SK-N-MC (cell line): ENCODE results near the gene NCOA3.

ENCODE experiments used
- DNase-seq: peaks from one replicate; pipeline ENCODE4 v3.0.0-alpha.2; 2011; ENCODE audit warnings: low read depth, low spot score
- H3K27ac ChIP-seq: fragments of 200-600 bp; sonication (generic); 2 replicates; pipeline ENCODE4 v1.5.1; 2016; ENCODE audit warnings: mixed run types
- H3K36me3 ChIP-seq: fragments of 200-600 bp; sonication (generic); 2 replicates; pipeline ENCODE4 v1.6.1; 2017; ENCODE audit warnings: antibody characterized with exemption, low read length, mixed read lengths; ENCODE audit not compliant: insufficient read depth
- H3K4me3 ChIP-seq: fragments of 200-600 bp; sonication (generic); 2 replicates; pipeline ENCODE4 v1.5.1; 2016
- H3K9ac ChIP-seq: fragments of 200-600 bp; sonication (generic); 2 replicates; pipeline ENCODE4 v1.8.0; 2017; ENCODE audit warnings: mixed run types, mixed read lengths; ENCODE audit not compliant: insufficient read length
- H3K9me3 ChIP-seq: fragments of 200-600 bp; sonication (generic); 2 replicates; pipeline ENCODE4 v1.6.1; 2017; ENCODE audit warnings: low read depth, mild to moderate bottlenecking, antibody characterized with exemption, low read length, moderate library complexity, mixed read lengths
- EZH2 ChIP-seq: fragments of 200-600 bp; sonication (generic); IDR thresholded peaks from one replicate; pipeline ENCODE4 v1.6.1; 2017; ENCODE audit warnings: antibody characterized with exemption
- FOXP2 ChIP-seq: optimal IDR thresholded peaks from 2 replicates; pipeline ENCODE3; 2011; ENCODE audit warnings: mild to moderate bottlenecking, moderate library complexity; ENCODE audit not compliant: insufficient read depth; ENCODE audit errors: extremely low read length, control extremely low read depth
- POLR2AphosphoS5 ChIP-seq: IDR thresholded peaks from 2 replicates; pipeline ENCODE4 v1.6.1; 2012; ENCODE audit warnings: mild to moderate bottlenecking, low read depth, low read length, borderline replicate concordance

Gene NCOA3

DNA sequence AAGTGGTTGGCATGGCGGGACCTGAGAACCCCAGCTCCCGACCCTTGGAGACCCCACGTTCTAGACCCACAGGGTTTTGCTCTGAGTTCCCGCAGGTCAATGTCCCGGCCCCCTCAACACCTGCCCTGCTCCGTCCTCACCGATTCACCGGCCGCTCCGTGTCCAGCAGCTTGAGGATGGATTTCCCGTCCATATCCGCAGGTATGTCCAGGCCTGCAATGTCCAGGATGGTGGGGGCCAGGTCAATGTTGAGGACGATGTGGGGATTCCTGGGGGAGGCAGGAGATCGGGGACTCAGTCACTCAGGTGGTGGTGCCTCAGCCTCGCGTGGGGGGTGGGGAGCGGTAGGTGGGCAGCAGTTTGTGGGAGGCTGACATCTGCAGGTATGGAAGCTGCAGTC lies 176.8 kb downstream of the NCOA3 start:
- H3K4me3 ChIP-seq = no peak overlapping the region
- no peaks in the 10 kb centered on the region for H3K9me3 ChIP-seq
- no peak overlapping the region for H3K27ac ChIP-seq
- no peak overlapping the region for H3K9ac ChIP-seq
- DNase-seq = no peak
- TF ChIP-seq POLR2AphosphoS5 (no peak), EZH2 (no peak), FOXP2 (no peak)
- no peaks in the 10 kb centered on the region for H3K36me3 ChIP-seq

- Histone ChIP-seq H3K36me3 (no peaks in the 10 kb centered on the region), H3K4me3 (no peak overlapping the region), H3K9ac (no peak overlapping the region), H3K27ac (no peak overlapping the region), H3K9me3 (no peaks in the 10 kb centered on the region)
- DNase-seq = no peak
- TF ChIP-seq POLR2AphosphoS5 (no peak), FOXP2 (no peak), EZH2 (no peak)
Observed at GRCh38 chr20:47679462-47679861, 177.8 kb downstream of the NCOA3 start.

DNA sequence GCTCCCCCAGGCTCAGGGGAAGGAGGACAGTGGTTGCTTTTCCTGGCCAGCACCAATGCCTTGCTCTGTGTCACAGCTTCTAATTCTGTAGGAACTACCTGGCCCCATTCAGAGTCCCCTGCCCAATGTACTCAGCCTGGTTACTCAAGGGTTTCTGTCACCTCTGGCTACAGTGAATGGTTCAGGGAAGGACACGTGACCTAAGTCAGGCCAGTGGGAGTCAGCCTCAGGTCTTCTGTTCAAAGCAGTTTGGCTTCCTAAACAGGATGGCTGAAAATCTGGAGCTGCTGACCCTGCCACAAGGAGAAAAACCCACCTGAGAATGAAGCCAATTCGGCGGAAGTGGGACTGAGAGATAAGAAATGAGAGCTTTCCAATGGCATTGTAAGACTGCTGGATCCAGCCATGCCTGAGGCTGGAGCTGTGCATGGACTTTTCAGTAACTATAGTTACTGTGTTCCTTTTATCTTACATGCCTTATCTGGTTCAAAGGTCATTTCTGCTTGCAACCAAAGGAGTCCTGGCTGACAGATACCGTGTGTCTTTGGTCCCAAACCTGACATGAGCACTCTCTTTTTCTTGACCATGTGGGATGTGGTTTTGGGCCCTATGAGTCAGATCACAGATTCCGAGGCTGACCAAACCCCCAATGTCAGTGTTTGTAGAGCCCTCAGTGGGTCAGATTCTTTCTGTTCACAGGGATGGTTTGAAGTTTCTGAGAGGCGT lies 179.3 kb downstream of the NCOA3 start:
- no peak for TF ChIP-seq POLR2AphosphoS5
- Histone ChIP-seq H3K36me3 (no peaks in the 10 kb centered on the region), H3K4me3 (no peak overlapping the region), H3K9ac (no peak overlapping the region), H3K27ac (no peak overlapping the region), H3K9me3 (no peaks in the 10 kb centered on the region)
- no peak for DNase-seq

DNA sequence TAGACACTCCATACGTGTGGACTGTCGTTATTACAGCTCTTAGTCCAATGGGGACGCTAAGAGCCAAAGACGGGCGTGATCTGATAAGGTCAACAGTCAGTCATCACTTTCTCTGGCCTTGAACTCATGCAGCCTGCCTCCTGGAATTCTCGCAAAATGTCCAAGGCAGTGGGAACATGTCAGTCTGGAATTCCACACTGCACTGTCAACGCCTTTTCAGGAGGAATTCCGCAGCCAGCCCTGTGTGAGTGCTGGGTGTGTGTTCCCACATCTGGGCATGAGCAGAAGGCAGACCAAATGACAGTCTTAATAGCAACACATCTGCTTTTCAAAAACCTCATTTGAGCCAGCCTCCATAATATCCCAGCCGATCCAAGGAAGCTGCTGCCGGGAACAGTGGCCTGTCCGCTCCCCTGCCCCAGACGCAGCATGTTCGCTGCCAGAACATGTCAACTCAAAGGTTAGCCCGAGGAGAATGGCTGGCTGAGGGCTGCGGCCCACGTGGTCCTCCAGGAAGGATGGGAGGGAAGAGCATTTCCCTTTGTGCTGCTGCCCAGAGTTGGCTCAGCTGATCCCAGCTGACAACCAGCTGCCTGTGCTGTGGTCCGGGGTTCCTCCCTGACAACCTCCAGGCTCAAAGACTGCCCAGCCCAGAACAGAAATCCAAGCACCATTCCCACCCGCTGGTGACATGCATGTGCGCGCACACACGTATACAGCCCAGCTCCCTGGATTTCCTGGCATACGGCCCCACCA lies 180.5 kb downstream of the NCOA3 start:
- Histone ChIP-seq H3K9ac (no peak overlapping the region), H3K9me3 (no peaks in the 10 kb centered on the region), H3K27ac (no peak overlapping the region), H3K36me3 (no peaks in the 10 kb centered on the region), H3K4me3 (no peak overlapping the region)
- DNase-seq = no peak
- TF ChIP-seq FOXP2 = no peak
- no peak for TF ChIP-seq POLR2AphosphoS5
- no peak for TF ChIP-seq EZH2

GRCh38 chr20:47682916-47683315 lies 181.2 kb downstream of the NCOA3 start:
- no peak overlapping the region for H3K9ac ChIP-seq
- H3K27ac ChIP-seq = no peak overlapping the region
- H3K36me3 ChIP-seq = no peaks in the 10 kb centered on the region
- TF ChIP-seq EZH2 (no peak), FOXP2 (no peak), POLR2AphosphoS5 (no peak)
- no peaks in the 10 kb centered on the region for H3K9me3 ChIP-seq
- DNase-seq = no peak
- H3K4me3 ChIP-seq = no peak overlapping the region

GRCh38 chr20:47684306-47685080 lies 182.8 kb downstream of the NCOA3 start:
- no peak for TF ChIP-seq FOXP2
- TF ChIP-seq POLR2AphosphoS5 = no peak
- TF ChIP-seq EZH2 = no peak
- Histone ChIP-seq H3K9ac (no peak overlapping the region), H3K36me3 (no peaks in the 10 kb centered on the region), H3K4me3 (no peak overlapping the region), H3K27ac (no peak overlapping the region), H3K9me3 (no peaks in the 10 kb centered on the region)
- no peak for DNase-seq

GRCh38 chr20:47686545-47686944 lies 184.9 kb downstream of the NCOA3 start:
- no peak for TF ChIP-seq FOXP2
- TF ChIP-seq EZH2 = no peak
- TF ChIP-seq POLR2AphosphoS5 = no peak
- Histone ChIP-seq H3K9me3 (no peaks in the 10 kb centered on the region), H3K9ac (no peak overlapping the region), H3K36me3 (no peaks in the 10 kb centered on the region), H3K27ac (no peak overlapping the region), H3K4me3 (no peak overlapping the region)
- no peak for DNase-seq
